GM18867 (cell line): ENCODE data around the gene HBS1L.

Experiments
- ATAC-seq: cut with Tn5 transposase; IDR thresholded peaks from one replicate; pipeline ENCODE4 v1.9.1; 2021; ENCODE audit warnings: mild to moderate bottlenecking, moderate library complexity; ENCODE audit not compliant: unreplicated experiment

Gene HBS1L

DNA sequence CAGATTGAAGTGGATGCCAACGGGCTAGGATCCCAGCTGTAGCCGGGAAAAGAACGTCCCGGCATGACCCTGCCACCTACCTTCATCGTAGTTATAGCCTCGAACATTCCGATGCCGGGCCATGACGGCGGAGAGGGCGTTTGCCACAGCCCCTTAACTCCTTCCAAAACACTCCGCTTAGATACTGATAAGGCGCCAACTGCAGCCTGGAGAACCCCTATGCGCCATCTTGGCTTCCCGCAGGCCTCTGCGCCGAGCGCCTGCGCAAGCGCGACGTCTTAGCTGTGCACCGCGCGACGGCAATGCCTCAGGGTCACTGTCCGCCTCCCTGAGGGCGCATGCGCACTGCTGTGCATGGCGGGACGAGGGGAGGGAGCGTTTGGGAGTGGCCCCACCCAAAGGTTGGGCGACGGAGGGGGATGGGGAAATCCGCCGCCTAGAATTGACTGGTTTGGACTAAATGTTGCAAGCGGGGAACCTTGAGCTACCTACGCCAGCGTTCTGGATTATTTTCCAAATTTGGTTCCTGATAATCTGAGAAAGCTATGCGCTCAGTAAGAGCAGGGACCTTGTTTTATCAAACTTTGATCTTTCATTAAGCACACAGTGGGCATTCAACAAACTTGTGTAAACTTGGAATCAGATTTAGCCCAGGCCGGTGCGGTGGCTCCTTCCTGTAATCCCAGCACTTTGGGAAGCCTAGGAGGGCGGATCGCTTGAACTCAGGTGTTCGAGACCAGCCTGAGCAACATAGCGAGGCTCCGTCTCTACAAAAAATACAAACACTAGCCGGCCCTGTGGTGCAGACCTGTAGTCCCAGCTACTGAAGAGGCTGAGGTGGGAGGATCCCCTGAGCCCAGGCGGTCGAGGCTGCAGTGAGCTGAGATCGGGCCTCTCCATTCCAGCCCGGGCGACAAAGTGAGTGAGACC, at the start of gene HBS1L:
Gene HBS1L, minus strand, starts transcription at position 254 of the 930 bp plus-strand sequence. Its CDS starts 131 bp downstream, at position 123.
- ATAC-seq = peak; percentile 98

DNA sequence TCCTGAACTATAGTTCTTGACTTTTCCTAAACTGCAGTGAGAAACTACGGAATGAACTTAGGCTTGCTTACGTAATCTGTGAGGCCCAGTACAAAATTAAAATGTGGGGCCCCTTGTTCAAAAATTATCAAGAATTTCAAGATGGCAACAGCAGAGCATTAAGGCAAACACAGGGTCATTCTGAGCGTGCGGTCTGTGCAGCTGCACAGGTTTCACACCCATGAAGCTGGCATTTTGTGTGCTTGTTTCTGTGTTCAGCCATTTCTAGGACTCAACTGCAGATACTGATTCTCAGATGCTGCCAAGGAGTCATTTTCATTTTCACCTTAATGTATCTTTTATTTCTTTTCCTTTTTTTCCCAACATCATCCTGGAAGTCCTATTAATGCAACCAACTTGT, 49.6 kb upstream of the HBS1L start:
- no peak for ATAC-seq

DNA sequence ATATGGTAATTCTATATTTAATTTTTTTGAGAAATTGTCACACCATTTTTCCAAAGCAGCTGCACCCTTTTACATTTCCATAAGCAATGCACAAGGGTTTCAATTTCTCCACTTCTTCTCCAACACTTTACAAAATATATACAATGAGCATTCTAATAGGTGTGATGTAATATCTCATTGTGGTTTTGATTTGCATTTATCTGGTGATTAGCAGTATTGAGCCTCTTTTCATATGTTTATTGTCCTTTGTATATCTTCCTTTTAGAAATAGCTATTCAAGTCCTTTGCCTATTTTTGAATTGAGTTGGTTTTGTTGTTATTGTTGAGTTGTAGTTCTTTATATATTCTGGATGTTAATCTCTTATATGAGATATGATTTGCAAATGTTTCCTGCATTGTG, 47.6 kb upstream of the HBS1L start:
- no peak for ATAC-seq

DNA sequence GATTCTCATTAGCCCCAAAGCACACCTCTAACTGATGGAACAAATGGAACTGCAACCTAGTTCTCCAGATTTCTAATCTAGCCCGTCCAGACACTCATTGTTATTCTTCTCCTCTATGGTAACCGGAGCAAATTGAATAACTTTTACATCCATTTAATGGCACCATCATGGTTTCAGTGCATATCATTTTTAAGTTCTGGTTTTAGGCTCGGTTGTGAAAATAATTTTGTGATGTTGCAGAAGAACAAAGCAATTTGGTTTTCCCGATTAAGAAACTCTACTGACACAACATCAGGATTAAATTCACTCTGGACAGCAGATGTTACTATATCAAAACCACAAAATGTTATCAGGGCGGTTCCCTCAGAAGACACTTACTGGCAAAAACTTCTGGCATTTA, 42.5 kb upstream of the HBS1L start:
- no peak for ATAC-seq

DNA sequence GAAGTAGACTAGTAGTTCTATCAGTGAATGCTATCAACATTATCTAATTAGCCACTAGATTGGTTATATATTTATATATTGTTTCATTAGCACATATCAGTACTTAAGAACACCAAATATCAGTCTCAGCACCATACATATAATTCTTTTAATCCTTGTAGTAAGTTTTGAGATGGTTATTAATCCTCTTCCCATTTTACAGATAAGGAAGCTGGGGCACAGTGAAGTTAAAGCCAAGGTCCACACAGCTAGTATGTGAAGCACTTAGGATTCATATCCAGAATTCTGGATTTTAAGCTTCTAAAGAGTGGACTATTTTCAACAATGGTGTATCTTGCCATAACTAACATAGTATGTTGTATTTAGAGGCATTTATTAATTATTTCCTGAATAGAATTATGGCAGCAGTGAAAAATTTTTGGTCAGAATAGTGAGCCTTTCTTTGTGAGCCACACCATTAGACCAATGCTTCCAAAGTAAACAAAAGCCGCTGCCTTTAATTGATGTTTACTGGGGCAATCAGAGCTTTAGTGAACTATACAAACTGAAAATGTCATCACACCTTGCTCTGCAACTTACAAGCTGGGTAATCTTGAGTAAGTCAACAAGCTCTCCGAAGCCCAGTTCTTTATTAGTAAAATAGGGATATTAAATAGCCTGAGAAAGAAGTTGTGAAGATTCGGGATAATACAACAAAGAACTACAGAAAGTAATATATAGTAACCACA, 41.9 kb upstream of the HBS1L start:
- ATAC-seq = no peak

DNA sequence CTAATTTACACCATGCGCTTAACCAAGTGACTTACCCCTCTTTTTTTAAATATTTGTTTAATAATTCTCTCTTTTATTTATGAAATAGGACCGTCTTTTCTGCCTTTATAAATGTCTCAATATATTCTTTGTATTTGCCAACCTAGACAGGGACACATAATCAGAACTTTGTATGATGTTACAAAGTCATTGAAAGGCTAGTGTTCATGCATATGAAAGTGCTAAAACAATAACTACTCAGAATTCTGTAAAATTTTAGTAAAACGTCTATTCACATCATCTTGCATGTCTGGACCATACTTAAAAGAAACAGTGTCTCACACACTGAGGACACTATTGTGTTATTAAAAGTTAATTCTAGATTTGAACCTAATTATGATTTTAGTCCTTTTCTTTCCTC, 41.1 kb upstream of the HBS1L start:
- ATAC-seq = no peak

DNA sequence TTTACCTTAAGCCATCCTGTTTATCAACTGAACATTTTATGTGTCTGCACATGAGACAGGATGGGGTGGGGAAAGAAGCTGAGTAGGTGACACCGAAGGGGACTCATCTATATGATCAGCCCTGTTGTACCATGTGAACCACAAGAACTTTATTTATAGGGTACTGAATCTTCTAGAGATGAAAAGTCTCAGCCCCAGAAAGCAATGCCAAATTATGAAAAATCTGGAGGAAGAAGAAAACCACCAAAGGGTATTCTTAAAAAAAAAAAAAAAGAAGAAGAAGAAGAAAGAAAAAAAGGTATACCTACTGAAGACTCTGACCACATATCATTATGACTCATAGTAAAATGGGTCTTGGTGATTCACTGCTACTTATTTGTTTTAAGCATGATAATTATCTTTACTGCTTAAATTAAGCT, 39.8 kb upstream of the HBS1L start:
- ATAC-seq = peak; percentile 68

DNA sequence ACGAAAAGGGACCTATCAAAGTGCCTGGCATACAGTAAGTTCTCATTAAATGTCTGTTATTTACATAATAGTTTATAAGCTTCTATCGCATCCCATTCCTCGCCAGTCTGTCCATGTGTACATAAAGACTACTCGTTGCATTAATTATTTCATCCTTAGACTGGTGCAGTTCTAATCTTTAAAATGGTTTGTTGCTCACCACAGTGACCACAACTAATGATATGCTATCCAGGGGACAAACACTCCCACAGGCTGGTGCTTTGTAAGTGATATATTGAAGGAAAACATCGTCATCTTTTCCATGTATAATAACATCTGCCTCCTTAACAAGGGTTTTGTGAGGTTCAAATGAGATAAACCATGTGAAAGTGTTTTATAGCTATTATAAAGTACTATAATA, 39.0 kb upstream of the HBS1L start:
- ATAC-seq = no peak

DNA sequence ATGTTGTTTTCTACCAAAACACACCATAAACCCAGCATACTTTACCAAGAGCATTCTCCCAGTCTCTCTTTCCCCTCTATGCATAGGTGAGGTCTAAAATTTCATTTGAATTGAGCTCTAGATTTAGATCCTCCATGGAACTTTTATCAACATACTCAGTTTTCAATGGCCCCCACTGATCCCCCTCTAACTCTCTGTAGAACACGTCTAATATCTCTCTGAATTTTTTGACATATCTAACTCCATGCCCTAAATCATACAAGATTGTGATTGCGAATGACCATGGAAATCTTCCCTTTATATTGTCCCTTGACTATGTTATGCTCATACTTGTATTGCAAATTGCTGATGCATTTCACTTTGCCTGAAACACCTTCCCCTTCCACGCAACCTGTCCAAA, 38.1 kb upstream of the HBS1L start:
- ATAC-seq = no peak

DNA sequence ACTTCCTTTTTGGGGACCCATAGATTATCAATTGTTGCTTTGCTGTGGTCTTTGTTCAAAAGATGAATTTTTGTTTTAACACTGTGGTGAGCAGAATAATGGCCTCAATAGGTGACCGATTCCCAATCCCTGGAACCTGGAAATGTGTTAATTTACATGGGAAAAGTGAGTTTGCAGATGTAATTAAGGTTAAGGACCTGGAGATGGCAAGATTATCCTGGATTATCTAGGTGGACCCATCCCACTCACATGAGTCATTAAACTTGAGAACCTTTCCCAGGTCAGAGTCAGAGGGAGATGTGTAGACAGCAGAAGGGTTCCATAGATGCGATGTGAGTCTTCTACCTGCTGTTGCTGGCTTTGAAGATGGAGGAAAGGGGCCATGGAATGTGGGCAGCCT, 36.2 kb upstream of the HBS1L start:
- ATAC-seq = no peak

DNA sequence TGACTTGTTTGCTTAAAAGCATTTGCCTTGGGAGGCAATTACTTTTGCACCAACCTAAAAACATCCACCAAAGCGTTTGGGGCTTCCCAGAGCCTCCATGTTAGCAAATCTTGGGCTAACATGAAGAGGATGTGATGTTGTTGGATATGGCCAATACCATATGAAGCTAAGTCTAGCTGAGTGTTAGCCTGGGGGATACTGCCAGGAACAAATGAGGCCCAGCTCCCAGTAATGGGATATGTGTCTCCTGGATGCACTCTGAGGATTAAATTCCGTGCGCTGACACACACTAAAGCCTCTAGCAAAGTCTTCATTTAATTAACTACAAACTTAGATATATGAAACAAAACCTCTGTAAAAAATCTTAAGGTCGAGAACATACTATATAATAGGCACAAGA, 35.3 kb upstream of the HBS1L start:
- ATAC-seq = no peak

DNA sequence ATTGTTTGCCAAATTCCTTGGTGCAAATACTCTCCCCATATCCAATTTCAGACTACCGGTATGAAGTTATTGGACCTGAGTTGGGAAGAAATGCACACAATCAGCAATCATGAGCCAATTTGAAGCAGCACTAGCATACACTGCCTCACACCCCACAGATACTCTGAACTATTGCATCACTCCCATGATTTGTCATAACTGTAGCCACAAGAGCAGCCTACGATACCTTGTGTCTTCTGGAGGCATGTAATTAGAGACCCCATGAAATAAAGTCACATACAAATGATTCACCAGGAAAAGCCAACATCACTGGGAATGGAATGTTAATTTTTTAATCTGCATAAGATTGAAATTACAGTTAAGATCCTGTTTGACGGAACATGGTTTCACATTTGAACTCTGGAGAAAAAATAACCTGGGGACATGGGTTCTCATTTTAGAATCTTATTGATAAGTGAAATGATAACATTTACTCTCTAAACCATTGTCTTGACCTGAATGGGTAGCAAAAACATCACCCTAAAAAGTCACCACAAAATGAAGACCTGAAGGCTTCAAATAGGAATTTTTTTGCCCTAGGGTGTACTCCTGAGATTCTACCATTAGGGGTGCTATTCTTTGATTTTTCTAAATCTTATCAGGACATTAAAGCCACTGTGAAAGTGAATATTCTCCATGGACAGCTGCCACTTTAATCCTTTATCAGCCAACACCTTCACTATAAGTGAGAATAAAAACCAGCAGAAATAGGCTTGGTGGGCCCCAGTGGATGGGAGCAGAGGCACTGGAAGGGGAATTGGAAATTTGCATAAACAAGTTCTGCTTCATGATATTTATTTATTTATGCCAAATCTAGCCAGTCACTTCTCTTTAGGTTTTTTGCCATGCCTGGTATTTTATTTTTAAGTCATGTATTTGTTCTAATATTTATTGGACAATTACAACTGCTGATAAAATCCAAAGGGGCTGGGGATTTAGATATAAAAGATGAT, 34.5 kb upstream of the HBS1L start:
- peak; percentile 88 for ATAC-seq

DNA sequence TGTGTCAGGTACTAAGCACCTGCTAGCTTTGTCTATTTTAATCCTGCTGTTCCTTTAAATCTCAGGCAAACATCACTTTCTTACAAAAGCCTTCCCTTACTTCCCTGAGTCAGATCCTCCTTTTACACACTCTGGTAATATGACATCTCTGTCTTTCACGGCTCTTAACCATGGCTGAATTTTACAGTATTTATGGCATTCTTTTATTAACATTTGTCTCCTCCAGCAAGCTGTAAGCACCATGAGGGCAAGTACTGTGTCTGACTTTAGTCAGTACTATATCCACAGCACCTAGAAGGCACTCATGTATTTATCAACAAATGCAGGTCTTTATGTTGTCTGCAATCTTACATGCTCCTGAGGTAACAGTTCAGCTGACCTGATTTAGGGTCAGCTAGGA, 33.7 kb upstream of the HBS1L start:
- peak; percentile 1 for ATAC-seq

DNA sequence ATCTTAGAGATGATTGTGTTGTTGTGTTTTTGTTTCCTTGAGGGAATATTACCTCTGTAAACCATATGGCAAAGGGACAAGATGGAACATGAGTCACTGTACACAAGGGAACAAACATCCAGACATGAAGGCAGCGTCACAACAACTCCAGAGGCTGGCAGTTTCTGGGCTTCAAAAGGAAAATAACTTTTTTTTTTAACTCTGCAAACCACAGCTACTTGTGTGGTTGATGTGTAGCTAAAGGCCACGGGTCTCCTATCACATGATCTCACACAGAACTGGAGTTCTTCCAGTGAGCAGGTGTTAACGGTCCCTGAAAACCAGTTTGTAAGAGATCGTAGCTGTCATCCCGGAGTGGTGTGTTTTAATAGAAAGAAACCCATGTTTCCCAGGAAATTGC, 33.2 kb upstream of the HBS1L start:
- no peak for ATAC-seq

DNA sequence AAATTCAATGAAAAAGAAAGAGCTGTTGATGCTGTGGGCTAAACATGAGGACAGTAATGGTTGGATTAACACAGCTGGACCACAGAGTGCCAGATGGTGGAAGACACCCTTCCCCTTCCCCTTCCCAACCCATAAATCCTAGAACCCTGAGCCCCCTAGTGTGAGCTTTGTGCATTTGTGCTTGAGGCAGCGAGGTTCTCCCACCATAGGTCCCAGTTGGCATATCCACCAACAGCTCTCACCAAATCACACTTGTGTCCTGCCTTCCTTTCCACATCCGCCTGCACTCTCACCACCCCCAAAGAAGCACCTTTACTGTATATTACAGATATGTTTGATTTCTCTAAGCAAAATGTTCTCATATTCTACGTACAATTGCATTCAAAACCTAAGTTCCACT, 32.8 kb upstream of the HBS1L start:
- ATAC-seq = no peak

DNA sequence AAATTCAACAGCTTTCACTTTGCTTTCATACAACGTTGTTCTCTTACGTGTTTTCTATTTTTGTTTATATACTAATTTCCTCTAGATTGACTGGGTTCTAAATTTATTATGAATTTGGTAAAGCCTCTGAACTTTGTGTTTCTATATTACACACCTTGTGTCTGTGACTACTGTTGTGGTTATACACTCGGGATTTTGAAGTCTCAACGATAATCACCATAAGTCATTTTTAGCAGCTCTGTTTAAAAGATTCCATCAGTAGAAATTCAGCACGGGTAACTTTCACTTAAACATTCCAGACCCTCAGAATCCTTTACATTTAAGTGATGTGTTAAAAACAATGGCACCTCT, 31.8 kb upstream of the HBS1L start:
- ATAC-seq = no peak

DNA sequence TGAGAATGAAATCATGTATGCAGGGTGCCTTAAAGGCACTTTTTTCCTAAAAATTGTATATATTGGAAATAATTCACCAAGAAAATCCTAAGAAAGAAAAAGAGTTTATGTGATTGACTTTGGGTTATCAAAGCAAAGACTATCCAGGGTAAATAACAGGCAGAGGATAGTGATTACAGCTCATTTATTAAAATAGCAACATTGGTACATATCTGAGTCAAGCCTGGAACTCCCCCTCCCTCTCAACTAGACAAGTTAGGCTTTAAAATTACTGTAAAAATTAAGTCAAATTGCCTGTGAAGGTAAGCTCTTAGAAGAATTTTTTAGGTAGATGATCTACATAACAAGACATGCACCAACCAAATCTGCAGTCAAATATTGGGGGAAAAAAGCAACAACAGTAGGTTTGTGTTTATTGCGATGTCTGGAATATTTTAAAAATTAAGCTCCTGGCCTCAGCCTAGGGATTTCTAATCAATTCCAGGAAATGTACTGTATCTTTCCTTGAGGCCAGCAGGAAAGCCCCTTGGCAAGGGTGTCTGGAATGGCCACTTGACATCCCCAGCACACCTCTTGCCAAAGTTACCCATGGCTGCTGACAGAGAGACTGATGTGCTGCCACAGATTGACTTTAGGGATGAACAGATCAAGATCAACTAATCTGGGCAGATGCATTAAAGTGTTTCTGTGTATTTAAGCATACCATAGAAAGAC, 31.2 kb upstream of the HBS1L start:
- no peak for ATAC-seq

DNA sequence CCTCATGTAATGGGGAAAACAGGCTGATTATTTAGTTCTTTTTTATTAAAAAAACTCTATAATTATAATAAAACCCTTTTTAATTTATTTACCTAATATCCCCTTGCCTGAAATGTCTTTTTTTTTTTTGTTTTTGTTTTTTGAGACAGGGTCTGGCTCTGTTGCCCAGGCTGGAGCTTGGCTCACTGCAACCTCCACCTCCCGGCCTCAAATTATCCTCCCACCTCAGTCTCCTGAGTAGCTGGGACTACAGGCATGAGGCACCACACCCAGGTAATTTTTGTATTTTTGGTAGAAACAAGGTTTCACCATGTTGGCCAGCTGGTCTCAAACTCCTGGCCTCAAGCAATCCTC, 30.3 kb upstream of the HBS1L start:
- ATAC-seq = no peak

DNA sequence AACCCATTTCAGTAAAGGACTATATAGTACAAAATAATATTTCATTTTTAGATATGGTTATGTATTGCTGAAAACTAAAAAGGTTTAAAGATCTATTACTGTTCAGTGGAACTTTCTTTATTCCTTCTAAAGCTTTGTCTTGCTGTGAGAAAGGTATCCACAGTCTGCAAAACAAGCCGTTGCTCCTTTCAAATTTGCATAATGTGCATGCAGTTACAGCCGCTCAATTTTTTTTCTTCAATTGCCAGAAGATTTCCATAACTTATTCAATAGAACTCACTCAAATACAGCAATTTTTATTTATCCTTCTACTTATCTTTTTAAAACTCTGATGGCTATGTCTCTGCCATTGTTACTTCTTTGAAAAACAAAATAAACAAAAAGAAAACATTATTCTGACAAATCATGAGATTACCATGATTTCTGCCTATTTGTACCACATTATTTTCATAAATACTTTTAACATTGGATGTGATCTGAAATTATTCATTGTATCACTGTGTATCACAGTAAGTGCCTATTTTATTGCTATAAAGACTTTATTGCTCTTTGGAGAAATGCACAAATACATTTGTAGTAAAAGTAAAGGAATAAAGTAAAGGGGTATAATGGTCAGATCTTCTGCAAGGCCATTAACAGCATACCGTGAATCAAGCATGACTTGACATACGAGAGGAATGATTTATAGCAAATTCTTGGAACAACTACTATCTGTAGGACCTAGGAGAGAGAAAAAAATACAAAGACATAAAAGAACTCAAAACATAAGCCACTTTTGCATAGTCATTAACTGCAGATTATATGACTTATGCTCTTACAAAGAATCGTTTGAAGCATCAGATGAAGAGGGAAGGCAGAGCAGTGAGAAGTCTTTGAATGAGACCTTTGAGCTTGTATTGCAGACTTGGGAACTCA, 29.6 kb upstream of the HBS1L start:
- no peak for ATAC-seq
